C4-2B (cell line): Measurements from ENCODE around the gene HAUS3.

Experiments used
- H3K27ac ChIP-seq: fragments of 450-650 bp; 2 replicates; pipeline ENCODE4 v1.5.1; 2017
- CTCF ChIP-seq: fragments of 450-650 bp; conservative IDR thresholded peaks from 2 replicates; pipeline ENCODE4 v1.5.1; 2017; ENCODE audit warnings: mild to moderate bottlenecking
- ZFX ChIP-seq: fragments of 450-650 bp; IDR thresholded peaks from 2 replicates; pipeline ENCODE4 v1.6.1; 2017

The HAUS3 gene

GRCh38 chr4:2183394-2183793 is 58.5 kb downstream of the HAUS3 start:
- no peak overlapping the region for H3K27ac ChIP-seq
- TF ChIP-seq ZFX (no peak), CTCF (no peak)

GRCh38 chr4:2182994-2183393 is 58.9 kb downstream of the HAUS3 start:
- no peak for TF ChIP-seq CTCF
- H3K27ac ChIP-seq, result no peak overlapping the region

GRCh38 chr4:2180410-2180809 is 61.5 kb downstream of the HAUS3 start:
- H3K27ac ChIP-seq, result no peak overlapping the region
- TF ChIP-seq CTCF (no peak), ZFX (no peak)

GRCh38 chr4:2179717-2180116 is 62.2 kb downstream of the HAUS3 start:
- TF ChIP-seq ZFX, result no peak
- TF ChIP-seq CTCF, result no peak

GRCh38 chr4:2178986-2179385 is 62.9 kb downstream of the HAUS3 start:
- H3K27ac ChIP-seq, result no peak overlapping the region

More at GRCh38 chr4:2179717-2180116, 62.2 kb downstream of the HAUS3 start:
- H3K27ac ChIP-seq, result no peak overlapping the region

More at GRCh38 chr4:2178986-2179385, 62.9 kb downstream of the HAUS3 start:
- no peak for TF ChIP-seq CTCF
